Thyroid gland (tissue), 4 donors: ENCODE measurements around the gene KIF18B. TPM values are rescaled to one million over a fixed set of nuclear protein-coding genes. Genes with fewer than 3 reads are reported as not detected.
A peak's percentile ranks its signal among the peaks of the same experiment; 100 is the strongest.

Source experiments
- DNase-seq, 2 donors: peaks; one replicate each; pipeline ENCODE4 v3.0.0-alpha.2; 2019
- H3K27ac ChIP-seq, 3 donors: fragments of 200-600 bp; sonication (generic); 1 replicate in 2 of 3; 2 replicates in 1 of 3; pipeline ENCODE4 v1.5.1; 2016 to 2019; ENCODE audit warnings: mild to moderate bottlenecking in 1 of 3, moderate library complexity in 1 of 3
- H3K27me3 ChIP-seq: fragments of 200-600 bp; sonication (generic); one replicate; pipeline ENCODE4 v1.5.1; 2019
- H3K36me3 ChIP-seq, 2 donors: fragments of 200-600 bp; sonication (generic); one replicate each; pipeline ENCODE4 v1.5.1; 2016 to 2019
- H3K4me1 ChIP-seq, 2 donors: fragments of 200-600 bp; sonication (generic); one replicate each; pipeline ENCODE4 v1.5.1; 2017 to 2019
- H3K4me3 ChIP-seq, 3 donors: fragments of 200-600 bp; sonication (generic); replicated peaks in 1 of 3; 1 replicate in 2 of 3; 2 replicates in 1 of 3; pipeline ENCODE4 v1.5.1; 2016; ENCODE audit warnings: mild to moderate bottlenecking in 1 of 3
- H3K9me3 ChIP-seq: fragments of 200-600 bp; sonication (generic); one replicate; pipeline ENCODE4 v1.5.1; 2017
- CTCF ChIP-seq, 6 experiments: fragments of 200-600 bp in 3 of 6; fragments of 450-650 bp in 3 of 6; sonication (generic) in 3 of 6; IDR thresholded peaks; one replicate each; pipeline ENCODE4 v1.5.1; 2016 to 2019; ENCODE audit warnings: antibody characterized with exemption in 6 of 6, mild to moderate bottlenecking in 2 of 6, inconsistent platforms in 1 of 6, moderate library complexity in 1 of 6
- POLR2A ChIP-seq, 2 donors: fragments of 450-650 bp; IDR thresholded peaks; one replicate each; pipeline ENCODE4 v1.6.1; 2017; ENCODE audit warnings: antibody characterized with exemption in 2 of 2, mild to moderate bottlenecking in 2 of 2, moderate library complexity in 1 of 2
- WGBS, 2 donors: methylation state at CpG; one replicate each; pipeline ENCODE4 v1.1.5; 2017; 5-methylcytosine and 5-hydroxymethylcytosine counted together
- intact Hi-C: fragments of 100-400 bp; cut with DNase I; formaldehyde crosslinking; loops from one replicate; pipeline ENCODE4 v1.15.1; 2023
- total RNA-seq, 4 donors: library from RNA; depleted of rRNA; stranded (reverse); fragments of >200 nt; gene quantifications; one replicate each; pipeline ENCODE4 v1.2.3, GENCODE V29; 2016

The KIF18B gene
- total RNA-seq, 4 donors from 2014 or later: 0.11 to 0.50 (median 0.34) TPM; not detected in 1

DNA sequence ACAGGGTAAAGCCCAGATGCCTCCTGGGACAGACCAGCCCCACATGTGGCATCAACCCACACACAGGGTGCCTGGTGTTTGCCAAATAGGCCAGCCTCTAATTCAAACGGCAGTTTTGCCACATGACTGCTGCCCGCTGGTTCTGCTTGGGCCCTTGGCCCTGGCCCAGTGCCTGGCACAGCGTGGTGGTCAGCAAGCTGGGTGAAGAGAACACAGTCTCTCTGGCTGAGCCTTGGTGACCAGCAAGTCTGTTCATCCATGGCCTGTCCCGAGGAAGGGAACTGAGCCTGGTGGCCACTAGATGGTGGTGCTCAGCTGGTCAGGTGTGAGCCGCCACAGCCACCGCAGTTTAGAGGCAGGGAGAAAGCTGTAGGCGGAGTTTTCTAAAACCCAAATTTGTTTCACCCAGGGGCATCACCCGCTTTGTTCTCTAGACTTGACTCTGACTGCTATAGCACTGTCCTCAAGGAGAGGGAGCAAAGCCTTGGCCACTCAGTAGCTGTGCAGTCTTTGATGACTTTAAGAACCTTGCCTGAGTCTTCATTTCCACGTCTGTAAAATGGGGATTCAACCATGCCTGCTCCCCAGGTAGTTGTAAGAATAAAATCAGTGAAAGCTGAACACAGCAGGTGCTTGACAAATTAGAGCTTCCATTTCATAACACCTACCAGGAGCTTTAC is 27.5 kb downstream of the KIF18B start:
- Histone ChIP-seq H3K9me3 (no peaks in the 10 kb centered on the region), H3K27me3 (no peaks in the 10 kb centered on the region), H3K4me3 (no peak overlapping the region), H3K36me3 (no peaks in the 10 kb centered on the region), H3K4me1 (peaks cover 7 to 34% of the 10 kb centered on the region in 2 donors), H3K27ac (no peak overlapping the region)
- 15% methylated on average over 9 of the region's 9 CpGs for WGBS, 2 donors
- TF ChIP-seq CTCF (IDR thresholded peaks at IDR 0.05): peak; percentile 52 to 93 (median 86)
- TF ChIP-seq POLR2A (IDR thresholded peaks at IDR 0.05): no peak
- peak; percentile 92 to 93 for DNase-seq
- intact Hi-C loops: loop anchor here (5.0 to 10.0 kb wide), 3 partner anchors 102 to 275 kb away; no protein-coding TSS in a partner anchor

GRCh38 chr17:44919411-44919810 is 28.2 kb downstream of the KIF18B start:
- H3K27ac ChIP-seq: no peak overlapping the region
- no peaks in the 10 kb centered on the region for H3K36me3 ChIP-seq
- no peaks in the 10 kb centered on the region for H3K9me3 ChIP-seq
- H3K27me3 ChIP-seq: no peaks in the 10 kb centered on the region
- DNase-seq: no peak
- 68 to 88% methylated on average over 2 of the region's 2 CpGs for WGBS, 2 donors
- peaks cover 7 to 39% of the 10 kb centered on the region in 2 donors for H3K4me1 ChIP-seq
- intact Hi-C loops: no loop called here
- H3K4me3 ChIP-seq: no peak overlapping the region
- no peak for TF ChIP-seq CTCF (IDR thresholded peaks at IDR 0.05)
- TF ChIP-seq POLR2A (IDR thresholded peaks at IDR 0.05): no peak

- 95 to 99% methylated on average over 2 of the region's 2 CpGs for WGBS, 2 donors
- Histone ChIP-seq H3K27ac (peak overlapping the region in 2 of 3 donors; percentile 61 to 74), H3K36me3 (no peaks in the 10 kb centered on the region), H3K4me3 (no peak overlapping the region), H3K4me1 (peaks cover 7 to 44% of the 10 kb centered on the region in 2 donors), H3K9me3 (no peaks in the 10 kb centered on the region), H3K27me3 (no peaks in the 10 kb centered on the region)
- TF ChIP-seq POLR2A (IDR thresholded peaks at IDR 0.05): no peak
- no peak for TF ChIP-seq CTCF (IDR thresholded peaks at IDR 0.05)
- no peak for DNase-seq
- intact Hi-C loops: no loop called here
Observed at GRCh38 chr17:44918006-44918405, 29.6 kb downstream of the KIF18B start.

DNA sequence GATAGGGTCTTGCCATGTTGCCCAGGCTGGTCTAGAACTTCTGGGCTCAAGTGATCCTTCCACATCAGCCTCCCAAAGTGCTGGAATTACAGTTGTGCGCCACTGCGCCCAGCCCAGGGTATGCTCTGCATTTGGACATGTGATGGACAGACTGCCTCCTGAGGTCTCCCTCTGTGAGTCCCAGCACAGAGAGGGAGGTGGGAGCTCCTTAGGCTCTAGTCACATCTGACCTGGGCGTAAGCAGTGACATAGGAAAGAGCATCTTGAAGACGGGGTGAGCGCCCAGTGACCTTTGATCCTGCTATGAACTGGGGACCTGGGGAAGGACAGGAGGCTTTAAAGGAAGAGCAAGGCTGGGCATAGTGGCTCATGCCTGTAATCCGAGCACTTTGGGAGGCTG is 30.1 kb downstream of the KIF18B start:
- intact Hi-C loops: no loop called here
- TF ChIP-seq POLR2A (IDR thresholded peaks at IDR 0.05) (no peak), CTCF (IDR thresholded peaks at IDR 0.05) (no peak)
- H3K36me3 ChIP-seq: no peaks in the 10 kb centered on the region
- H3K27me3 ChIP-seq: no peaks in the 10 kb centered on the region
- DNase-seq: no peak
- H3K4me3 ChIP-seq: no peak overlapping the region
- H3K4me1 ChIP-seq: peaks cover 7 to 44% of the 10 kb centered on the region in 2 donors
- WGBS, 2 donors: 81 to 89% methylated on average over 6 of the region's 6 CpGs
- peak overlapping the region; percentile 20 to 74 (median 61) for H3K27ac ChIP-seq
- no peaks in the 10 kb centered on the region for H3K9me3 ChIP-seq

GRCh38 chr17:44916781-44917241 is 30.8 kb downstream of the KIF18B start:
- H3K36me3 ChIP-seq: no peaks in the 10 kb centered on the region
- WGBS, 2 donors: 30 to 40% methylated on average over 6 to 9 of the region's 10 CpGs
- intact Hi-C loops: no loop called here
- no peaks in the 10 kb centered on the region for H3K27me3 ChIP-seq
- H3K9me3 ChIP-seq: no peaks in the 10 kb centered on the region
- DNase-seq: peak; percentile 93 to 95
- peak overlapping the region; percentile 74 to 77 (median 74) for H3K27ac ChIP-seq
- TF ChIP-seq CTCF (IDR thresholded peaks at IDR 0.05) (no peak), POLR2A (IDR thresholded peaks at IDR 0.05) (no peak)
- peaks cover 7 to 44% of the 10 kb centered on the region in 2 donors for H3K4me1 ChIP-seq
- no peak overlapping the region for H3K4me3 ChIP-seq
